LNCAP (cell line): Measurements from ENCODE around the gene OR9K2.

Experiments
- TF ChIP-seq, protein P1 (sequence below): fragments of 450-650 bp; IDR thresholded peaks from 2 replicates; pipeline ENCODE4 v1.5.1; 2017; ENCODE audit warnings: mild to moderate bottlenecking

Gene OR9K2

DNA sequence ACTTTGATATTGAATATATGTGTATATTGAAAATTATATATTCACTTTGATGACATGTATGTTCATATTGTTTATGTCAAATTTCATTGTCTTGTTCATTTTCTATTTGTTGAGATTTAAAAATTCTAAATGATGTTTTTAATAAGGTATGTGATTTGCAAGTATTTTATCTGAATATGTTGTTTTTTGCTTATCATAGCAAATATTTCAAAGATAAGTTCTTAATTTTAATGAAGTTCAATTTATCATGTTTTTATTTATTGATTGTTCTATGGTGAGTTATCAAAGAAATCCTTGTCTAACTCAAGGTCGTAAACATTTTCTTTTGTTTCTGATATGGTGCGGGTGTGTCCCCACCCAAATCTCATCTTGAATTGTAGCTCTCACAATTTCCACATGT is 45.2 kb downstream of the OR9K2 start:
- TF ChIP-seq, protein P1, sequence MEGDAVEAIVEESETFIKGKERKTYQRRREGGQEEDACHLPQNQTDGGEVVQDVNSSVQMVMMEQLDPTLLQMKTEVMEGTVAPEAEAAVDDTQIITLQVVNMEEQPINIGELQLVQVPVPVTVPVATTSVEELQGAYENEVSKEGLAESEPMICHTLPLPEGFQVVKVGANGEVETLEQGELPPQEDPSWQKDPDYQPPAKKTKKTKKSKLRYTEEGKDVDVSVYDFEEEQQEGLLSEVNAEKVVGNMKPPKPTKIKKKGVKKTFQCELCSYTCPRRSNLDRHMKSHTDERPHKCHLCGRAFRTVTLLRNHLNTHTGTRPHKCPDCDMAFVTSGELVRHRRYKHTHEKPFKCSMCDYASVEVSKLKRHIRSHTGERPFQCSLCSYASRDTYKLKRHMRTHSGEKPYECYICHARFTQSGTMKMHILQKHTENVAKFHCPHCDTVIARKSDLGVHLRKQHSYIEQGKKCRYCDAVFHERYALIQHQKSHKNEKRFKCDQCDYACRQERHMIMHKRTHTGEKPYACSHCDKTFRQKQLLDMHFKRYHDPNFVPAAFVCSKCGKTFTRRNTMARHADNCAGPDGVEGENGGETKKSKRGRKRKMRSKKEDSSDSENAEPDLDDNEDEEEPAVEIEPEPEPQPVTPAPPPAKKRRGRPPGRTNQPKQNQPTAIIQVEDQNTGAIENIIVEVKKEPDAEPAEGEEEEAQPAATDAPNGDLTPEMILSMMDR, result no peak

- TF ChIP-seq, protein P1, result no peak
Observed at GRCh38 chr12:55172686-55173085, 46.5 kb downstream of the OR9K2 start.

GRCh38 chr12:55173456-55173855 is 47.2 kb downstream of the OR9K2 start:
- TF ChIP-seq, protein P1, result no peak
